ENCODE measurements around the gene CLOCK. TPM values are rescaled to one million over a fixed set of nuclear protein-coding genes. Genes with fewer than 3 reads are reported as not detected.

The CLOCK gene
- total and polyA plus RNA-seq, 10 of the 15 experiments (the other 5 are each of a cell fraction or from before 2014, with no cell fraction given) = 2.8 to 11.7 (median 10.4) TPM

GRCh38 chr4:55406545-55406944, 140.2 kb downstream of the CLOCK start:
- intact Hi-C loops (cut with micrococcal nuclease; ENCODE audit: unreplicated experiment) = loop anchor here (10.0 kb wide), 1 partner anchor 898 kb away; no protein-coding TSS in a partner anchor
- in situ Hi-C loops (cut with MboI) = loop anchor here (10.0 to 25.0 kb wide), 2 partner anchors 328 to 456 kb away; partner anchors contain the start of gene EXOC1
- H3K4me1 ChIP-seq (ENCODE audit: control insufficient read depth, insufficient read depth, low read length) = no peaks in the 10 kb centered on the region
- CTCF ChIA-PET = interaction anchor here (2.1 kb wide), 1 partner anchor 148 kb away, joined by 6 read pairs; no protein-coding TSS in a partner anchor
- H3K9me3 ChIP-seq (replicated peaks; ENCODE audit: control insufficient read depth, insufficient read depth, low read length) = no peaks in the 10 kb centered on the region; the same call in 2 of the 3 replicates
- ATAC-seq (no peak), FAIRE-seq (no peak), DNase-seq (ENCODE audit: low read depth, low spot score) (no peak)
- POLR2A ChIA-PET = interaction anchor here (1.3 kb wide), 1 partner anchor 1722 kb away, joined by 3 read pairs; no protein-coding TSS in a partner anchor
- WGBS (ENCODE audit: insufficient coverage, insufficient replicate concordance, low lambda C conversion rate, missing lambda C conversion rate) = 100% methylated on average over 2 of the region's 2 CpGs
- no peak overlapping the region for H3K4me3 ChIP-seq
- RAD21 ChIA-PET (ENCODE audit: unreplicated experiment) = interaction anchor here (1.7 kb wide), 1 partner anchor 541 kb away, joined by 4 read pairs; no protein-coding TSS in a partner anchor
- no peak overlapping the region for H3K27ac ChIP-seq (ENCODE audit: control insufficient read depth, insufficient read depth)
- no peak overlapping the region for H3K9ac ChIP-seq (ENCODE audit: control insufficient read depth, insufficient read depth, low read length)
- peaks cover under 1 to 19% of the 10 kb centered on the region in 2 experiments; a peak in 3 of 4 replicates for H3K36me3 ChIP-seq (ENCODE audit: control insufficient read depth in 2 of 2, insufficient read depth in 2 of 2, low read length in 1 of 2)
- no peaks in the 10 kb centered on the region for H3K27me3 ChIP-seq (replicated peaks in 1 of 2; ENCODE audit: control insufficient read depth in 2 of 2, insufficient read depth in 2 of 2, low read length in 1 of 2)
- SMC1A ChIA-PET (ENCODE audit: uncharacterized antibody, unreplicated experiment) = interaction anchor here (1.5 kb wide), 2 partner anchors 11 to 331 kb away, joined by 3 to 7 read pairs; partner anchors contain the start of gene TMEM165
- H4K20me1 ChIP-seq (ENCODE audit: control insufficient read depth, insufficient read depth) = peaks cover 3% of the 10 kb centered on the region; the same call in 1 of the 2 replicates
- H3K79me2 ChIP-seq (ENCODE audit: control insufficient read depth, insufficient read depth, low read length) = peaks cover 81% of the 10 kb centered on the region
- no peak overlapping the region for H3K4me2 ChIP-seq (ENCODE audit: control insufficient read depth, insufficient read depth)
- H2AFZ ChIP-seq (ENCODE audit: control insufficient read depth, low read depth, low read length) = no peak overlapping the region
- BruUV-seq (replicated peaks) = no TSS peak
- no peak for TF ChIP-seq ASH2L (IDR thresholded peaks at IDR 0.05; ENCODE audit: borderline replicate concordance, low read depth)
- no peak for TF ChIP-seq ZNF207 (IDR thresholded peaks at IDR 0.05; ENCODE audit: borderline replicate concordance)
- TF ChIP-seq CREB1 (IDR thresholded peaks at IDR 0.05; ENCODE audit: low read depth) = no peak
- no peak for TF ChIP-seq ELK1 (IDR thresholded peaks at IDR 0.05; ENCODE audit: low read depth, low read length)
- no peak for TF ChIP-seq MLLT1 (IDR thresholded peaks at IDR 0.05)
- TF ChIP-seq TARDBP (IDR thresholded peaks at IDR 0.05; ENCODE audit: borderline replicate concordance) = no peak
- no peak for TF ChIP-seq NFYA (IDR thresholded peaks at IDR 0.05; ENCODE audit: borderline replicate concordance, low read depth, low read length)
- TF ChIP-seq CHD4 (IDR thresholded peaks at IDR 0.05) = no peak
- TF ChIP-seq ZBTB11 (CRISPR knock-in tag; IDR thresholded peaks at IDR 0.05) = no peak
- no peak for TF ChIP-seq MAX (IDR thresholded peaks at IDR 0.05; ENCODE audit: low read depth, low read length)
- no peak for TF ChIP-seq BCLAF1 (IDR thresholded peaks at IDR 0.05)
- no peak for TF ChIP-seq STAT1 (conservative IDR thresholded peaks at IDR 0.05)
- no peak for TF ChIP-seq CBFB (IDR thresholded peaks at IDR 0.05; ENCODE audit: low read depth)
- TF ChIP-seq STAT3 (IDR thresholded peaks at IDR 0.05; ENCODE audit: low read depth, low read length) = no peak
- TF ChIP-seq RUNX3 (IDR thresholded peaks at IDR 0.05; ENCODE audit: low read length) = no peak
- TF ChIP-seq SREBF1 (IDR thresholded peaks at IDR 0.05; ENCODE audit: low read length) = no peak
